Activated T-cell treated with anti-CD3 and anti-CD28 coated beads for 24 hours (primary cell): ENCODE results near the gene TJAP1.
"Not testable (repeated sequence)": the region's sequence is repeated elsewhere in the genome, so short reads cannot be mapped to it uniquely, and the experiment has no call there.

Experiments used
- DNase-seq: peaks from one replicate; pipeline ENCODE4 v3.0.0-alpha.2; 2020; ENCODE audit warnings: low read depth

TJAP1 gene

DNA sequence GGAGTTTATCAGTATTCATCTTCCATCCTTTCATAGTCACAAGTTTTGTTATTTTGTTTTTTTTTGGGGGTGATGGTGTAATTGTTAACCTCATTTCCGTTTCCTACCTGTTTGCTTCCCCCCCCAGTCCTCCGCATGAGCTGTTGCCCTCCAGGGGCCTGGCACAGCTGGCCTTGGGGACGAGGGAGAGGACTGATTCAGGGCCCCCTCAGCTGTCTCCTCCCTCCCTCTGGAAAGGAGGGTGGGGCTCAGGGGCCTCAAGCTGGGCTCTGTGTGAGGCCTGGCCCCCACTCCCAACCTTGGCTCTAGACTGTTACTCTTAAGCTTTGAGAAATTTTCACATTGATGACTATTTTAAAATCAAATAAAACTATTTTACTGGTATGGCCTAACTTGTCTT lies 28.8 kb downstream of the TJAP1 start:
- no peak for DNase-seq

DNA sequence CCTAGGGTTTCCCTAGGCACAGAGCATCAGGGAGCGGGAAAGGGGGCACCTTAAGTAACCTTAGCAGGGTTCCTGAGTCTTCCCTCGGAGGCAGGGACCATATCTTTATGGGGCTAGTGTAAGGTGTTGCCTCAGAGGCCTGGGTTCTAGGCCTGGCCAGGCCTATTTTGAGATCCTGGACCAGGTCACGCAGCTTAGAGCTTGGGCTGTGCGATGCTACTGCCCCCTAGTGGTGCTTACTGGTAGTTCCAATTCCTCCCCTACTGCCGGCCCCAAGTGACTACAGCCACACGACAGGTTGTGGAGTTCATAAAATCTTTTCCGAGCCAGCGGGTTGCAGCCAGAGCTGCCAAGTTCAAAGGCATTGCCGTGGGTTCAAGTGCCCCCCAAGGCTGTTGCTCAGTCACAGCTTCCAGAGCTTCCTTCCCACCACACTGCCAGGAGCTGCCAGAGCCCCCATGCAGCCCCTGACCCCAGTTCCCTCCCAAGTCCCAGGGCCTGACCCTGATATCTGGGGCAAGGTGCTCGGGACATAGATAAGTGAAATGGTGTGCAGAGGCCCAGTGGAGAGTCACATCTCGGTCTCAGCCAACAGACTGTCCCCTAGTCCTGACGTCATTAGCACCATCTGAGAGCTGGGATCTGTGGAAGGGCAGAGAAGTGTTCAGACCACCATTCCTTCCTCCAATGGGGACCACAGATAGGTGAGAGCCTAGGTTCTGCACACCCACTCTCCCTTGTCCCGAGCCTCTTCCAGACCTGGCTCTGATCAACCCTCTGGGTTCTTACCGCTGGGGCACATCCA lies 29.5 kb downstream of the TJAP1 start:
- peak; percentile 70 for DNase-seq

DNA sequence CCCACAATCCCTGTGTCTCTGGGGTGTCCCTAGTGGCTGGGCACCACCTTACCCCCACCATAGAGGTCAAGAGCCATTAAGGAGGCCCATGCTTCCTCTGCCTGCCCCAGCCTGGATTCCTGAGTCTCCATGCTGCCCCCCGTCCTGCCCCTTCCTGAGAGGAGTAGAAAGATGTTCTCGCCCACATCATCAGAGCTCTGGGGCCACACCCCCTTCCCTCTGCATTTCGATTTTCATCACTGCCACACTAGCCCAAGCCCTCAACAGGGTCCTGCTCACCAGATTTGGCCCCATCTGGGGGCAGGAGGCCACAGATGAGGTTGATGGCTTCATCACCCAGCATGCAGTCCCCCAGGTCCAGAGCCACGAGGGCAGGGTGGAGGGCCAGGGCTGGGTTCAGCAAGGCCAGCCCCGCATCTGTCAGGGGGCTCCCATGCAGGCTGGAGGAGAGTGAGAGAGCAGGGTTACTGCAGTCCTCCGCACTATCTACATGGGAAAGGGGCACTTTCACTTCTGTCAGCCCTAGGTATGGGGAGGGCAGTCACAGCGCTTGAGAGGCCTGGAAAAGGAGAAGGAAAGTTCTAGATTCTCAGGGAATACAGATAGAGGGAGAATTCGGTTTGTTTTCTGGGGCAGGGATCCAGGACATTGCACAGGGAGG lies 31.2 kb downstream of the TJAP1 start:
- no peak for DNase-seq

DNA sequence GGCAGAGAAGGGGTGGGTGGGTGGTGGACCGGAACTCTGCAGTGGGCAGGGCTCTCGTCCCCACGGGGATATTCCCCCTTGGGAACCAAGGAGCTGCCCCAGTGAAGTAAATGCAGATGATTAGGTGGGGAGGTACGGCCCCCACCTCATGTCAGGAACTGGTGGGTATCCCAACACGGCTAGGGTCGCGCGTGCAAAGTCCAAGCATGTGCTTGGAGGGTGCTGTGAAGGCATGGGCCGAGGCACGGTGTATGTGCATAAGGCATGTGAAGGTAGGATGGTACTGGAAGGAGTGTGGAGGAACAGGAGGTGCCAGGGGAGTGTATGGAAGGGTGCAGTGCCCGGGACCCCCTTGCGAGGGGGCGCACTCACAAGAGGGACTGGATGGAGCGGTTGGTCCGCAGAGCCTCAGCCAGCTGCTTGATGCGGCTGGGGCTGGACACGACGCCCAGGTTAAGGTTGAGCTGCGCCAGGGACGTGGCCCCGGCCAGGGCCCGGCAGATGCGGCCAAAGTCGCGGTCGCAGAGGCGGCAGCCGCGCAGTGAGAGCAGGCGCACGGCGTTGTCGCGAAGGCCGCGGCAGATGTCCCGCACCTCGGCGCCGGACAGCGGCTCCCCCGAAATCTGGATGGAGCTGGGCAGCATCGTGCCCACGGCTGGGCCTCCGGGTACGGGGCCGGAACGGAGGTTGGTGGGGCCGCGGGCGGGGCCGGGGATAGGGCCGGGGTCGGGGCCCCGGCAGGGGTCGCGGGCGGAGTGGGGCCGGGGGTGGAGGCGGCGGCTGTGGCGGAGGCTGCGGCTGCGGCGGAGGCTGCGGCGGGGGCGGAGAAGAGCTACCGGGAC lies 32.0 kb downstream of the TJAP1 start:
- DNase-seq = no peak

DNA sequence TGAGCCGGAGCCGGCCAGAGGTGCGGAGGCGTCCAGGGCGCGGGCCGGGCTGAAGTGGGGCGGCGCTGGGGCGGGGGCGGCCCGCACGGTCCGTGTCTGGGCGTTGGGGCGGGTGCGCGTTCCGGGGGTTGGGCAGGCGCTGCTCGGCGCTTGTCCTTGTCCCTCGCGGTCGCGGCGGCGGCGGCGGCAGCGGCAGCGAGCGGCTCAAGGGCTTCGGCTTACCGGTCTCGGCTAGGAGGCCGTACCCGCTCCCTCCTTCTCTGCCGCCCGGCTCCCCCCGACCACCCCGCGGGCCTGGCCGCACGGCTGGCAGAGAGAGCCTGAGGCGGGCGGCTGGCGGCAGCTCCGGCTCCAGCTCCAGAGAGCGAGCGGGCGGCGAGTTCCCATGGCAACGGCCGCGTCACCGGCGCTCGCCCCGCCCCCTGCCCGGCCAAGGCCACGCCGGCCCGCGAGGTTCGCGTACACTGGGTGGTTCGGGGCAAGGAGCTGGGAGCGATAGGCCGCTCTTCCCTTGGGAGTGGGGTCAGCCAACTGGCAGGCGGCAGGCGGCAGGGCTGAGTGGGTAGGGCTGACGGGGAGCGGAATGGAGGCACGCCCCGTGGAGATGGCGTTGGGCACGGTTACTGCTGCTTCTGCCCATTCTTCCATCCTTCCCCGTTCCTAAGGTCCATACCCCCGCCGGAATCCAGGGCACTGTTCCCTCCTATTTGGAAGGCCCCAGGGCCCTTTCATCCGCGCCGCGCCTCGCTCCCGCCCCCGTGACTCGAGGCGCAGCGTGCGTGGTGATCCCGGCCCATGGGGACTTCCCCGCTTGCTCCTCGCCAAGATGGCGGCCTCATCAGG lies 32.8 kb downstream of the TJAP1 start, which contains the start of gene LRRC73:
TSS of gene LRRC73 (minus strand) at position 363 of the 843 bp plus-strand sequence. CDS start 561 bp downstream, outside the sequence.
- DNase-seq = peak; percentile 70

DNA sequence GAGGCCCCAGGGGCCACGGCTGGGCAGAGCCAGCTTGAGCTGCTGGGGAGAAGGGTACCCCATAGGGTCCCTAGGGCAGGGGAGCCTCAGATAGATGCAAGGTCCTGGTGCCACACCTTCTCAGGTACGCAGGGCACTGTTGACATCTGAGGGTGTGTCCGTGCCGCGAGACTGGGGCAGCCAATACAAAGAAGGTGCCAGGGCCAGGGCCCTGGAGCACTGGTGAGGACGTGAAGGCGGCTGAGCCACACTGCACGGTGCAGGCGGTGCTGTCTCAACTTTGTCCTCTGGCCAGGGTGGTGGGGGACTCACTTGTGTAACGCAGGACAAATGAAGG lies 33.4 kb downstream of the TJAP1 start:
- DNase-seq = no peak

DNA sequence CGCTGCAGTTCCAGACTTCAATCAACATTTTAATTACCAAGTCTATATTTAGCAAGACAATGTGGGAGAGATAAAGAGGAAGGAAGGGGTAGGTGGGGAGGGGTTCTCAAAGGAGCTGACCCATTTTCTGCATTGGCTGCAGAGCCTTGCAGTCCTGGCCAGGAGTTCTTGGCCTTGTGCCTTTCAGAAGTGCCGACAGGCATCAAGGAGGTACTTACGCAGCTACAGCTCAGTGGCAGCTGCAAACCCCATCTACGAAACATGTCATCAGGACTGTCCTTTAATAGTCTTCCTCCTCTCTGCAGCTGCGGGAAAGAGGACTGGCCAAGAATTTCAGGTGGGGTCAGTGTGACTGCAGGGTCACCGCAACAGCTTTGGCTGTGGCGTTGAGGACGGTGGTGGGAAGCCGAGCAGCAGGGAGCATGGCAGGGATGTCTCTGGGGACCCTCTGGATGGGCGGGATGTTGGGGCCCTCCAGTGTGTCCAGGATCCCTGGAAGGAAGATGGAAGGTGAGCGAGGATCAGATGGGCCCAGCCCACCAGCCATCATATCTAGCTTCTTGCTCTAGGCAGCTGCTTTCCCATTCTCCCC lies 34.5 kb downstream of the TJAP1 start:
- no peak for DNase-seq

DNA sequence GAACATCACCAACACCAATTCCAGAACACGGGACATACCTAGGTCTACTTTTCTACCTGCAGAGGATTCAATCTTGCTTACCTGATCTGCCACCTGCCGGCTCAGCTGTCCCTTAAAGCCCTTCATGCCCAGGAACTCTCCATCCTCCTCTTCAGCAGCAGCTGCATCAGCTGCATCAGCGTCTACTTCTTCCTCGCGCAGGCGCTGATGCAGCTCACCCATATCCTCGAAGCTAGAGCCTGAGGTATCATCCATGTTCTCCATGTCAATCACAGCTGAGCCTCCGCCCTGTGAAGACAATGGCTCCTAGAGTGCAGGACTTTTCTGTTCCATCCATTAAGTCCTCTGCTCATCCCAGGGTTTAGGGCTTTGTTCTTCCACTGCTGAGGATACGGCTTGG lies 38.4 kb downstream of the TJAP1 start:
- DNase-seq = no peak

DNA sequence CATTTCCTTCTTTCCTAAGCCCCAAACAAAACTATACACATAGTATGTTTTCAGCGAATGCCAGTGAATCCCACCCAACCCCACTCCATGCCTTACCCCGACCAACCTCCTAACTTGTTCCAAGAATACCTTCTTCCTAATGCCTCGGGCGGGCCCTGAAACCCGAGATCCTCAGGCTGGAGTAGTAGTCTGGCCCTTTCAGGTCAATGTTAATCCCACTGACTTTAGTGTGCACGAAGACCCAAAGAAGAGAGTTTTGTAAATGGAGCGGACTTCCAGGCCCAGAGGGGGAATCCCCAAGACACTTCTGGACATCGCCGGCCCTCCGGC lies 39.0 kb downstream of the TJAP1 start:
- no peak for DNase-seq

DNA sequence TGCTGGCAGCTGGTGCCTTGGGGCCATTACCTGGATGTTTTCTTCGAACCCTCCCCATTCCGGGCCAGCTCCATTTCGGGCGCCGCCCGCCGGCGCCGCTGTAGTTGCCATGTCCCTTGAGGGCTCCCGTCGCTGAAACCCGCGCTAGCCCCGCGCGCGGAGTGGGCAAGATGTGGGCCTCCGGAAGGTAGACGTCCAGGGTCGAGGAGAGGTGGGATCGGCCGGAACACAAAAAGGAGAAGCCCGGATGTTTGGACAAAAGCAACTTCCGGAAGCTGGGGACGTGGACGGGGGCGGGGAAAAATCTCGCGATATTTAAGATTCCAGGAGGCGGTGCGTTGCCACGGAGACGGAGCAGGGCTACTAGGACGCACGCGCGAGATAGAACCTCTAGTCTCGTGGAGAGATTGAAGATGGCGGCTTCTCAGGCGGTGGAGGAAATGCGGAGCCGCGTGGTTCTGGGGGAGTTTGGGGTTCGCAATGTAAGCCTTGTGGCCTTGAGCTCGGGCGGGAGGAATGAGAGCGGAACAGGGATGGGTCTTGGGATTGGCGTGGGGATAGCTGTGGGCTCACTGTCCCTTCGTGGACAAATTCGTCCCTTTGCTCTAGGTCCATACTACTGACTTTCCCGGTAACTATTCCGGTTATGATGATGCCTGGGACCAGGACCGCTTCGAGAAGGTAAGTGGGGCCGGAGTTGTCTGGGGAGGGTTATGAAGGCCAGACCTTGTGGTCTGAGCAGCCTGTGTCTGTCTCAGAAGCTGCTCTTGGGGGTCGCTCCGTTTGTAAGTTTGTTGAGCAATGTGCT lies 39.5 kb downstream of the TJAP1 start, which contains the start of the genes POLR1C and YIPF3:
TSS of gene POLR1C (plus strand) at position 393 of the 808 bp plus-strand sequence. CDS start at position 414, 21 bp downstream.
TSS of gene YIPF3 (minus strand) at position 230 of the 808 bp plus-strand sequence. CDS start at position 111, 119 bp downstream.
- DNase-seq = peak; percentile 97

DNA sequence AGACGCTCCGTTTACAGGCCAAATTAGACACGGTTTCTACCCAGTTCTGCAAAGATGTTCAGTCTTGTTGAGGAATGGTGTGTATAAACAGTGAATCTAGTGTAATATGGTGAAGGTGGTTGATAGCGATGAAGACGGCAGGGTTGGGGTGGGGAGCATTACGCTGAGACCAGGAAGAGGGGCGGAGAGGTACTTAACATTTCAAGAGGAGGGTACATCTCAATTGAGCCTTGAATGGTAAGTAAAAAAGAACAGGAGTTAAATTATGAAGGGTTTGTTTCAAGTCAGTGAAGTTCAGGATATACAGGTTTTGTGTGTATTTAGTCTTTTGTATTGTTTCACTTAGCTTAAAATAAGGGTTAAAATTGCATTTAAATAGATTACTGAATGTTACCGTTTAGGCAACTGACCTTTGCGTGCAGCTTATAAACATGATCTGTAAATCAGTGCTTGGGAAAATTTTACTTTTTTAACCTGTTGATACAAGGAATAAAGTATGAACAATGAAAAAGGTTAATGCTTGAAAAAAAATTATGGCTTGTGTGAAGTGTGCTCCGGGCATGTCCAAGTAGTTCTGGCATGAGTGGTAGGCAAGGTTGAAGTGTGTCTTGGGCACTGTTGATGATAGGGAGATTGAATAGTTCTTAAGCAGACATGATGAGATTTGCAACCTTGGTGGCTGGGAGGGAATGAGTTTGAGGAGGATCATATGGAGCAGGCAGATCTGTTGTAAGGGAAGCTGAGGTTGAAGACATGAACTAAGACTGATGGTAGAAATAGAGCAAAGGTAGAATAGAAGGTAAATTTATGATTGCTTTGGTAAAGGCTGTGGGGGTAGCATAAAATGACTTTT lies 40.4 kb downstream of the TJAP1 start:
- DNase-seq = peak; percentile 16

DNA sequence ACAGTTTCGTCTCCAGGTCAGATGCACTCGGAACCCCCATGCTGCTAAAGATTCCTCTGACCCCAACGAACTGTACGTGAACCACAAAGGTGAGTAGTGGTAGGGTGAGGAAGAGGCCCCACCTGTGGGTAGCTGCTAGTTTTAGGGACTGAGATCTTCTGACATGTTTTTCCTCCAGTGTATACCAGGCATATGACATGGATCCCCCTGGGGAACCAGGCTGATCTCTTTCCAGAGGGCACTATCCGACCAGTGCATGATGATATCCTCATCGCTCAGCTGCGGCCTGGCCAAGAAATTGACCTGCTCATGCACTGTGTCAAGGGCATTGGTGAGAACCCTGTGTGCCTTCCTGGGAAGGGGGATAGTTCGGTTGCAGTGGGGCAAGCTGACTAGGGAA lies 42.7 kb downstream of the TJAP1 start:
- no peak for DNase-seq

DNA sequence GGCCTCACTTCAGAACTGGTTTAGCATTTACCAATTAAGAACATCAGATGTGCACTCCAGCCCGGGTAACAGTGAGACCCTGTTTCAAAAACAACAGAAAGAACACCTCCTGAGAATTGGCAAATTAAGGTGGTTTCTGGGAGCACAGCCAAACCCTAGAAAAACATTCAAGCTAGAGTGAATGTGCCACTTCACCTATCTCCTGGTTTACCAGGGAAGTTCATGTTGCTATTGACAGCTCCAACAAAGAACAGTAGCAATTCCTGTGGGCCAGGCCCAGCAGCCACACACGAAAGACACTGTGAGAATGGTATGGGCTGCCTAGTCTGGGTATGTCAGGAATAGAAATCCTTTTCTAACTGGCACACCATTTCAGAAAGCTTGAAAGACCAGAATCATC lies 44.5 kb downstream of the TJAP1 start:
- DNase-seq = no peak

DNA sequence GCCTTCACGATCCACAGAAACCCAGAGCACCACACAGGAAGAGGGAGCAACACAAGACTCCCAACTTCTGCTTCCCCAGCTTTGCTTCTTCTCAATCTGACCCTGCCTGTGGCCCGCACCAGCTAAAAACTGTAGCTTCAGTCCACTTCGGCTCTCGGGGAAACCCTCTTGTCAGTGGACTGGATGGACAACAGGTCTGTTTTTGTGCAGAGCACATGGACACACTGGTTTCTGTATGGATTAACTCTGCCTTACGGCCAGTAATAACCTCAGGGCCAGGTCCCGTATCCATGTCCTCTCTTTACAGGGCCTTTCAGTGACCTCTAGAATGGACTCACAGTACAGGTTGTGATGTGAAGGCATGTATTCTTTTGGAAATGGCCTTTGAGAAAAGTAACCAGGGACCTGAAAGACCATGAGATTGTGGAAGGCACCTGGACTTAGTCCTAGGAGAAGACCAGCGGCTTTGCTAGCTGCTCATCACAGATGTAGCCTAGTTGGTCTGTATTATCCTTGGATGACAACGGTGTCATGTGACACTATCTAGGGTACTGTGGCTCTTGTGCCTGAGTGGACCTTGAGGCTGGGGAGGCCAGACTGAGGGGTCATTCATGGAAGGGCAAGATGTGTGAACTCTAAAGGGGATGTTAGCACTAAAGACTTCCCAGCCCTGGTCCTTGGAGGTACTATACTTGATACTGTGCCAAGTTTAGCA lies 45.3 kb downstream of the TJAP1 start:
- DNase-seq = no peak

DNA sequence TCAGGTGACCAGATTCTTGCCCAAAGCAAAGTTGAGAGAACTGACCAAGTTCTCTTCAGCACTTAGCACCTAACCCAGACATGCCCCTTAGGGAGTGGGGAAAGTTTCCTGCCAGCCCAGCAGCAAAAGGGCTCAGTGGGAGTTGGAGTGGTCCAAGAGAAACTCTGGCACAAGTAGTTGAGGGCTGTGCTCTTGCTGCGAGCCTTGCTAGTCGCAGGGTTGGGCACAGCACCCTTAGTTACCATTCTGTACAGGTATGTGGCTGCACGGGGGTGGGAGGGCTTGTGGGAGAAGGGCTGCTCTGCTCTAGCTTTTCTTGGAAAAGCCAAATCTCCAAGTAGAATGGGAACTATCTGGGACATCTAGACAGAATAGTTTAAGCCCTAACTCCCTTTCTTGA lies 45.9 kb downstream of the TJAP1 start:
- no peak for DNase-seq

DNA sequence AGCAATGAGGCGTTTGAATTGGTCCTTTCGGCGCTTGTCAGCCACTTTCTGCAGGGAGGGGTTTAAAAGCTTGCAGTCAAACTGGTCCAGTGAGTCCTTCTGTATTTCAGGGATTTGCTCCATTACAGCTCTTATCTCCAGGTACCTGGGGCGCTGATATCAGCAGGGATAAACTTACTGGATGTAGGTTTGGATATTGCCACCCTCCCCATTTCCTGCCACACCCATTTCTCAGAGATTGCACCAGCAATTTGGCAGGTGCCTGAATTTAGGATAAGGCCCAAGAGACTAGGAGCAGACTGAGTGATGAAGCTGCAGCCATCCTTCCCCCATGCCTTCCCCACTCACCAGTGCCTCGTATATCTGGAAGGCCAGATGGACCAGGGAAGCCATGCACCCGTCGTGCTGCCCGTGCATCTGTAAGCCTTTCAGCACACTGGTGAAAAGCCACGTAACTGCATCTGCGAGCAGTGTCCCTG lies 47.2 kb downstream of the TJAP1 start:
- no peak for DNase-seq

DNA sequence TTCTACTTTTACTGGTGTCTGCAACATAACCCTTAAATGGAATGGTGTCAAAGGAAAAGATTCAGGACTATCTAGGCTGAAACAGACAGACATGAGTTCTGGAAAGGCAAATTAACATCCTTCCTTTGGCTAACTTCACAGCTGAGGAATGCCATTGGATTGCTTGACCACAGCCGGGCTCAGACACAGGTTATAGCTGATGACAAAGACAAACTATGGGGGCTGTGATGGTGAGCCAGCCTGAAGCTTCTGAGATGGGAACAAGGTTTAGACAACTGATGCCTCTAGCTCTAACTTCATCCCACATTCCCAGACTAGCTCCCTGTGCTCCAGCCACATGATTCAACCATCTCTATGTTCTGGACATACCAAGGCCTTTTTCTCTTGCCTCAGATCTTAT lies 54.8 kb downstream of the TJAP1 start:
- DNase-seq = no peak

DNA sequence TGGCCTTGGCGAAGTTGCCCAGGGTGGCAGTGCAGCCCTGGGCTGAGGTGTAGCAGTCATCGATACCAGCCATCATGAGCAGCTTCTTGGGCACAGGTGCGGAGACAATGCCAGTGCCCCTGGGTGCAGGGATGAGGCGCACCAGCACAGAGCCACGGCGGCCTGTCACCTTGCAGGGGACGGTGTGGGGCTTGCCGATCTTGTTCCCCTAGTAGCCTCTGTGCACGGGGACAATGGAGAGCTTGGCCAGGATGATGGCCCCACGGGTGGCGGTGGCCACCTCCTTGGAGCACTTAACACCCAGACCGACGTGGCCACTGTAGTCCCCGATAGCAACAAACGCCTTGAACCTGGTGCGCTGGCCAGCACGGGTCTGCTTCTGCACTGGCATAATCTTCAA lies 61.6 kb downstream of the TJAP1 start:
- DNase-seq = not testable (repeated sequence)

DNA sequence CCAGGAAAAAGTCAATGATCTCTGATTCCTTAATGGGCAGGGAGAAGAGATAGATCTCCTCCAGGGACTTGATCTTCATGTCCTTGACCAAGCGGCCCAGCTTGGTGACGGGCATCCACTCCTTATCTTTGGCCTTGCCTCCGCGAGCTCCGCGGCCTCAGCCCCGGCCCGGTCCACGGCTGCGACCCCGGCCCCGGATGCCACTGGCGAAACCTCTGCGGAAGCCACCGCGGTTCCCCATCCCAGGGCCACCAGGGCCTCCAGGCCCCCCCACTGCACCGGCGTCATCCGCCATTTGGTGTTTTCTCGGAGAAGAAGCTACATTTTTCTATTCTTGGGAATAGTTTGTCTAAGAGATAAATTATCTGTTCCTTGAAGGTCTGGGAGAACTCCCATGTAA lies 62.0 kb downstream of the TJAP1 start:
- DNase-seq = not testable (repeated sequence)
